ENCODE measurements around the gene LZTFL1.

DNA sequence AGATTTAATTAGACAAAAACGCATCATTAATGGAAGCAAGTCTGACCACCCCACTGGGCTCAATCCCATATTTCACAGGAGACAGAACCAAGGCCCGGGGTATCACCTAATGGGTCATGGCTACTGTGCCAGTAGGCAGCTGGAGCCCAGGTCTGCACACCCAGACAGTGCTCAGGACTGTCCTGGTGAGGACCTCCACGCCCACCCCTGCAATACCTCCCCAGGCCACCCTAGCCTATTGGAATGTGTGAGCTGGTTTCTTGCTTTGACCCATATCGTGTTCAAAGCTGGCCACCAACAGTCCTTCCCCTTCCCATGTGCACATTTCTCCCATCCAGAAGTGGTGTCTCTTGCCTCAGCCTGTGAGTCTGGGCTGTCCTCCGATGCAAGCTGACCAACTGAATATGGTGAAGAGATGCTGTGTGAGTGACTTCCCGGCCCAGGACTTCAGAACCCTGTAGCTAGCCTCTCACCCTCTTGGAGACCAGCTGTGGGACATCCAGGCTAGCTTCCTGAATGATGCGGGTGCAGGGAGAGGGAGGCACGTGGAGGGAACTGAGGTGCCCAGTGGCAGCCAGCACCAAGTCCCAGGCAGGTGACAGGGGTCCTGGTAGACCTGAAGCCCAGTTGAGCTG lies 64.7 kb downstream of the LZTFL1 start:
- TF ChIP-seq, protein P1, sequence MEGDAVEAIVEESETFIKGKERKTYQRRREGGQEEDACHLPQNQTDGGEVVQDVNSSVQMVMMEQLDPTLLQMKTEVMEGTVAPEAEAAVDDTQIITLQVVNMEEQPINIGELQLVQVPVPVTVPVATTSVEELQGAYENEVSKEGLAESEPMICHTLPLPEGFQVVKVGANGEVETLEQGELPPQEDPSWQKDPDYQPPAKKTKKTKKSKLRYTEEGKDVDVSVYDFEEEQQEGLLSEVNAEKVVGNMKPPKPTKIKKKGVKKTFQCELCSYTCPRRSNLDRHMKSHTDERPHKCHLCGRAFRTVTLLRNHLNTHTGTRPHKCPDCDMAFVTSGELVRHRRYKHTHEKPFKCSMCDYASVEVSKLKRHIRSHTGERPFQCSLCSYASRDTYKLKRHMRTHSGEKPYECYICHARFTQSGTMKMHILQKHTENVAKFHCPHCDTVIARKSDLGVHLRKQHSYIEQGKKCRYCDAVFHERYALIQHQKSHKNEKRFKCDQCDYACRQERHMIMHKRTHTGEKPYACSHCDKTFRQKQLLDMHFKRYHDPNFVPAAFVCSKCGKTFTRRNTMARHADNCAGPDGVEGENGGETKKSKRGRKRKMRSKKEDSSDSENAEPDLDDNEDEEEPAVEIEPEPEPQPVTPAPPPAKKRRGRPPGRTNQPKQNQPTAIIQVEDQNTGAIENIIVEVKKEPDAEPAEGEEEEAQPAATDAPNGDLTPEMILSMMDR (conservative IDR thresholded peaks at IDR 0.05 in 1 of 2, IDR thresholded peaks at IDR 0.05 in 1 of 2; ENCODE audit: low read depth in 1 of 2, low read length in 2 of 2): no peak
- no peak for TF ChIP-seq EZH2 (IDR thresholded peaks at IDR 0.05; ENCODE audit: low read length, missing control alignments)

Data from fibroblast of lung (primary cell).